NCI-H510A (cell line): ENCODE measurements around the gene APOBEC2.

Experiments used
- DNase-seq: peaks from one replicate; lab custom pipeline; 2025; lab: John Stamatoyannopoulos, UW

APOBEC2 gene

GRCh38 chr6:41088451-41088850 lies 35.4 kb downstream of the APOBEC2 start:
- no peak for DNase-seq

GRCh38 chr6:41090841-41091761 lies 38.1 kb downstream of the APOBEC2 start:
- DNase-seq: no peak

GRCh38 chr6:41092421-41093140 lies 39.6 kb downstream of the APOBEC2 start:
- no peak for DNase-seq

GRCh38 chr6:41093729-41094128 lies 40.7 kb downstream of the APOBEC2 start:
- no peak for DNase-seq

GRCh38 chr6:41097467-41098090 lies 44.6 kb downstream of the APOBEC2 start:
- DNase-seq: no peak

GRCh38 chr6:41098366-41098765 lies 45.4 kb downstream of the APOBEC2 start:
- no peak for DNase-seq

GRCh38 chr6:41100871-41101287 lies 47.9 kb downstream of the APOBEC2 start:
- DNase-seq: no peak

GRCh38 chr6:41103847-41104246 lies 50.8 kb downstream of the APOBEC2 start:
- DNase-seq: no peak

GRCh38 chr6:41111017-41111416 lies 58.0 kb downstream of the APOBEC2 start:
- no peak for DNase-seq
